ENCODE results near the gene DGKB. TPM values are rescaled to one million over a fixed set of nuclear protein-coding genes. Genes with fewer than 3 reads are reported as not detected.

The DGKB gene
- total RNA-seq, 2 experiments from 2014 or later, result not detected

DNA sequence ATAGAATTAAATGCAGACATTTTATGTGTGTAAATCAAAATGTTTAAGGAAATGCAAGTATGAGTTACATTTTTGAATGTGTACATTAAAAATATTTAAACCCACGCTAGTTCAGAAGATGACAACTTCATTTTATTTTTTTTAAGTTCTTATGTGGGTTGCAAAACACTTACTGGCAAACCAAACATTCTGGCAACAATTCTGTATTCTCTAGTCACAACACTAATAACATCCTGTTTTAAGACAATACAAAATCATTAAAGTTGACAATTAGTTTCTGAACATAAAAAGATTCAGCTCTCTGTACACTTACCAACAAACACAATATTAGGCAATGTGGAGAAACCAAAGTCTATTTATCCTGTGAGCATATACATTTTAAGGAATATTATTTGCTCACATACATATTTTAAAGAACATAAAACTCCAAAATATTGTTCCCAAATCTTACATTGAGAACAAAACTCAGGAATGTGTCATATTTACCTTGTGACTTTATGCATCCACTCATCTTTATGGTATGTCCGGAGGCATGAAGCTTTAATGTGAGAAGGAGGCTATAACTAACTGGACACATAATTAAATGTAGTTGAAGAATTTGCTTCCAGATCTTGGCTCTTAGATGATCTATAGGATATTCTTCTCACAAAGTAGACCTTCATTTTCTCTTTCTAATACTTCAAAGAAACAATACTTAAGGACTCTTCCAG lies 134.7 kb downstream of the DGKB start:
- Mint-ChIP-seq H3K4me3 (no peak overlapping the region), H3K4me1 (no peaks in the 10 kb centered on the region), H3K36me3 (no peaks in the 10 kb centered on the region), H3K27ac (no peak overlapping the region), H3K9me3 (no peaks in the 10 kb centered on the region), H3K27me3 (no peaks in the 10 kb centered on the region)
- DNase-seq, result no peak

DNA sequence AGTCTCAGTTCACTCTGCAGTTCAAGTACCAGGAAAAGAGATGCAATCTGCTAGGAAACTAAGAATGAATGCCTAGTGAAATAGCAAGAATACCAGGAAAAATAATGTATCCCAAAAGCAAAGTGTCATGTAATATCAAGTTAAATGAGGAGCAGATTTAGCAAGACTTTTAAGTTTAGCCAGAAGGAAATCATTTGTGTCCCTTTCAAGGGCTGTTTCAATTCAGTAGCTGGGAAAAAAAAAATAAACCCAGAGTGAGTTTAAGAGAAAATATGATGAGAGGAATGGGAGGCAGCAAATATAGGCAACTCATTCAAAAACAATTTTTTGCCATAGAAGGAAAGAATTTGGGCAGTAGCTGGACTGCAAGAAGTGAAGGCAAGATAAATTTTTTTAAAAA lies 135.8 kb downstream of the DGKB start:
- H3K4me3 Mint-ChIP-seq, result no peak overlapping the region
- no peaks in the 10 kb centered on the region for H3K27me3 Mint-ChIP-seq
- no peaks in the 10 kb centered on the region for H3K4me1 Mint-ChIP-seq
- no peak overlapping the region for H3K27ac Mint-ChIP-seq
- no peaks in the 10 kb centered on the region for H3K9me3 Mint-ChIP-seq
- no peak for DNase-seq
- no peaks in the 10 kb centered on the region for H3K36me3 Mint-ChIP-seq

DNA sequence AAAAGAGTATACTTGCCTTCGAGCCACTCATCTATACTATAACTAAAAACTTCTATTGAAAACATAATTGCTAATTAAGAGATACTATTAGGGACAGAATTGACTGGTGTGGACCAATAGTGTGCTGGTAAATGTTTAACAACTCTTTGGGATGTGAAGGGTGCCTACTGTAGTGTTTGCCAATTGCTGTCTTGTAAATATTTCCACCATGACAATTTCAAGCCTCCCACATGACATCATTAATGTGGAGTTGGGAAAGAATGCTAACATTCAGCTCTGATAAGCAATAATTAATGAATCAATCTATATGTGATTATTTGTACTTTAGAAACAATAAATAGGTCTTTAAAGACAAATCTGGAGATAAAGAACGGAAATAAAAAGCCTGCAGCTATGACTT lies 136.8 kb downstream of the DGKB start:
- DNase-seq, result no peak
- no peaks in the 10 kb centered on the region for H3K36me3 Mint-ChIP-seq
- H3K9me3 Mint-ChIP-seq, result no peaks in the 10 kb centered on the region
- no peaks in the 10 kb centered on the region for H3K27me3 Mint-ChIP-seq
- H3K4me3 Mint-ChIP-seq, result no peak overlapping the region
- no peaks in the 10 kb centered on the region for H3K4me1 Mint-ChIP-seq
- no peak overlapping the region for H3K27ac Mint-ChIP-seq

- H3K4me3 Mint-ChIP-seq, result no peak overlapping the region
- H3K36me3 Mint-ChIP-seq, result no peaks in the 10 kb centered on the region
- H3K27me3 Mint-ChIP-seq, result no peaks in the 10 kb centered on the region
- DNase-seq, result no peak
- H3K9me3 Mint-ChIP-seq, result peaks cover 2% of the 10 kb centered on the region
- H3K27ac Mint-ChIP-seq, result no peak overlapping the region
- H3K4me1 Mint-ChIP-seq, result no peaks in the 10 kb centered on the region
Observed at GRCh38 chr7:14762561-14762960, 140.0 kb downstream of the DGKB start.

- Mint-ChIP-seq H3K9me3 (peaks cover 2% of the 10 kb centered on the region), H3K4me1 (no peaks in the 10 kb centered on the region), H3K4me3 (no peak overlapping the region), H3K27me3 (no peaks in the 10 kb centered on the region), H3K27ac (no peak overlapping the region), H3K36me3 (no peaks in the 10 kb centered on the region)
- DNase-seq, result no peak
Observed at GRCh38 chr7:14761510-14762296, 140.8 kb downstream of the DGKB start.

DNA sequence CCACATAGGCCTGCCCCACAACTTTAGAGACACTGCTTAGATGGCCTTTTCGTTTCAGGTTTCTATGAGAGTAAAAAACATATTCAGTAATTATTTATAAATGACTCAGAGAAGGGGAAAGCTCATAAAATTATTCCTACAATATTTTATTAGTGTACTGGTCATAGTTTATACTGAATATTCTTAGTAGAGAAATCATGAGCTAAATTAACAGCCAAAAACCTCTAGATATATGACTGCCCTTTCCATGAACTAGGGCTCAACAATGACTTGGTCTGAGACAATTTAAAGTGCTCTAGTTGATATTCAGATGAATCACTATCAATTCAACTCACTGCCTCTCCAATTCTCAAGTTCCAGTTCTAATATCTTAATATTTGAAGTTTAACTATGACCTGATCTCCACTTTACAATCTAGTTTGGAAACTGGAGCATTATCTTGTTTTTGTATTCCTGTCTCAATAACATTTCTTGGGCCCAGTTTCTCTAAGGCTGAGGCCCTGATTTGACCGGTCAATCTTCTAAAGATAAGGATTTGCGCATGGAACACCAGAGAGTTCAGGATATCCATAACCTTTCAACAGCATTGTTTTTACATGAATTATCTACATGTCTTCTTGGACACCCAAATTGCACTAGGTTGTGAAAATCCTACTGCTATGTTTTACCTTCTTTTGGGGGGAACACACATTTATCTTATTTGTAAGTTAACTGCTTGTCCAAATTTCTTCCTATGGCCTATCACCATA lies 141.6 kb downstream of the DGKB start:
- Mint-ChIP-seq H3K9me3 (peaks cover 2% of the 10 kb centered on the region), H3K27me3 (no peaks in the 10 kb centered on the region), H3K4me3 (no peak overlapping the region), H3K36me3 (no peaks in the 10 kb centered on the region), H3K27ac (no peak overlapping the region), H3K4me1 (no peaks in the 10 kb centered on the region)
- DNase-seq, result no peak

DNA sequence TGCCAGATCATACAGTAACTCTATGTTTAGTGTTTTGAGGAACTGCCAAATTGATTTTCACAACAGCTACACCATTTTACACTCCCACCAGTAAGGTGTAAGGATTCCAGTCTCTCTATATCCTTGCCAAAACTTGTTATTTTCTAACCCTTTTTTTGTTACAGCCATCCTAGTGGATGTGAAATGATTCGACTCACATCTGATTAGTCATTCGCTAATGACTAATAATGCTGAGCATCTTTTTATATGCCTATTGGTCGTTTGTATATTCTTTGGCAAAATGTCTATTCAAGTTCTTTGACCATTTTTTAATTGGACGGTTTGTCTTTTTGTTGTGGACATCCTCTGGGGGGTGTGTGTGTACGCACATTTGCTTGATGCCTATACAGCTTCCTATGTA lies 142.8 kb downstream of the DGKB start:
- H3K9me3 Mint-ChIP-seq, result peaks cover 2% of the 10 kb centered on the region
- no peak overlapping the region for H3K27ac Mint-ChIP-seq
- no peaks in the 10 kb centered on the region for H3K4me1 Mint-ChIP-seq
- no peaks in the 10 kb centered on the region for H3K27me3 Mint-ChIP-seq
- no peak overlapping the region for H3K4me3 Mint-ChIP-seq
- H3K36me3 Mint-ChIP-seq, result no peaks in the 10 kb centered on the region
- DNase-seq, result no peak

- Mint-ChIP-seq H3K27ac (no peak overlapping the region), H3K4me3 (no peak overlapping the region), H3K27me3 (no peaks in the 10 kb centered on the region), H3K9me3 (peaks cover 2% of the 10 kb centered on the region), H3K4me1 (no peaks in the 10 kb centered on the region), H3K36me3 (no peaks in the 10 kb centered on the region)
- DNase-seq, result no peak
Observed at GRCh38 chr7:14754631-14755030, 147.9 kb downstream of the DGKB start.

DNA sequence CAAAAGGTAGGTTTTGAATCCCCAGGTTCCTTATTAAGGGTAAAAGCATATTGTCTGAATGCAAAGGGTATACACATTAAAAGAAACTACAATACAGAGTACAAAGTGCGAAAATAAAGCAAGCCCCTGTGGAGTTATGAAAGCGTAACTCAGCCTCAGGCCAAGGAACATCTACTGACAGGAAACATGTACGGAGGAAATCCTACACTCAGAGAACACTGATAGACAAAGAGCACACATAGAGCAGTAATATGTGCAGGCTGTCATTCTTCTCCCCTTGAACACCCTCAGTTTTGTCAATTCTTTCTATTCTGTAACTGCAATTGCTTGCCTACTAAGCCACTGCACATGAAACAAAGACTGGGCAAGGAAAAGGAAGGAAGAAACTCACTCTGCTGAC lies 150.2 kb downstream of the DGKB start:
- H3K9me3 Mint-ChIP-seq, result no peaks in the 10 kb centered on the region
- DNase-seq, result no peak
- H3K4me1 Mint-ChIP-seq, result no peaks in the 10 kb centered on the region
- no peak overlapping the region for H3K27ac Mint-ChIP-seq
- no peak overlapping the region for H3K4me3 Mint-ChIP-seq
- H3K36me3 Mint-ChIP-seq, result no peaks in the 10 kb centered on the region
- no peaks in the 10 kb centered on the region for H3K27me3 Mint-ChIP-seq

DNA sequence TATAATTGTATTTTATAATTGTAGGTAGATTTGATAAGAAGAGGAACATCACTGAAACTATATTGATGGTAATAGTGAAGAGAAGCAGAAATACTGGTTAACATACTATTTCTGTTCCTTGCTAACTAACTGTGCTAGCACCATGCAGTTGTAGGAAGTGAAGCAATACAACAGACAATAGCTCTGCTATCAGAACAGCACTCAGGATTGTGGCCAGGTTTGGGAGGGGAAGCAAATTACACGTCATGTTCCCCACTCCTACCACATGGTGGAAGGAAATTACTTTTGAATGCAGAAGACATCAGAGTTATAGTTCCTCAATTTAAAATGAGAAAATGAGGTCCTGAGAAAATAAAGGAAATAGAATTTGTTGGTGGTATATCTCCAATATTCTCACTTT lies 151.1 kb downstream of the DGKB start:
- Mint-ChIP-seq H3K36me3 (no peaks in the 10 kb centered on the region), H3K27ac (no peak overlapping the region), H3K4me1 (no peaks in the 10 kb centered on the region), H3K4me3 (no peak overlapping the region), H3K9me3 (no peaks in the 10 kb centered on the region), H3K27me3 (no peaks in the 10 kb centered on the region)
- no peak for DNase-seq

GRCh38 chr7:14748461-14748860 lies 154.1 kb downstream of the DGKB start:
- Mint-ChIP-seq H3K4me3 (no peak overlapping the region), H3K27ac (no peak overlapping the region), H3K36me3 (no peaks in the 10 kb centered on the region), H3K27me3 (no peaks in the 10 kb centered on the region), H3K9me3 (peaks cover 8% of the 10 kb centered on the region), H3K4me1 (no peaks in the 10 kb centered on the region)
- DNase-seq, result no peak

DNA sequence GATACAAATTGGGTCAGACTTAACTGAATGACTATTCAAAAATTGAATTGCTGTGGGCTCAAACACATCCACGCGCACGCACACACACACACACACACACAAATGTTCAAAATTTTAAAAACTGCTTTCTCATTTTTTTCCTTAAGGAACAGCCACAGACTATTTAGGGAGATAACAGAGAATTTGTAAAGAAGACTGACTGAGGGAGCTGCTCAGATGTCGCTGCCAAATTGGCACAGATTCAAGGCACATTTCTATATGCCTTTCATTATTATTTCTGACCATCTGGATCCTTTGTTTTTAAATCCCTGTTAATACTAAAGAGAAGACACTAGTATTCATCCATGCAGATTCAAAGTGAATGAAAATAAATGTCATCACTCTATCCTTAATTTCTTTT lies 154.8 kb downstream of the DGKB start:
- no peaks in the 10 kb centered on the region for H3K4me1 Mint-ChIP-seq
- no peak overlapping the region for H3K4me3 Mint-ChIP-seq
- DNase-seq, result no peak
- no peak overlapping the region for H3K27ac Mint-ChIP-seq
- no peaks in the 10 kb centered on the region for H3K36me3 Mint-ChIP-seq
- H3K27me3 Mint-ChIP-seq, result no peaks in the 10 kb centered on the region
- peaks cover 9% of the 10 kb centered on the region for H3K9me3 Mint-ChIP-seq

DNA sequence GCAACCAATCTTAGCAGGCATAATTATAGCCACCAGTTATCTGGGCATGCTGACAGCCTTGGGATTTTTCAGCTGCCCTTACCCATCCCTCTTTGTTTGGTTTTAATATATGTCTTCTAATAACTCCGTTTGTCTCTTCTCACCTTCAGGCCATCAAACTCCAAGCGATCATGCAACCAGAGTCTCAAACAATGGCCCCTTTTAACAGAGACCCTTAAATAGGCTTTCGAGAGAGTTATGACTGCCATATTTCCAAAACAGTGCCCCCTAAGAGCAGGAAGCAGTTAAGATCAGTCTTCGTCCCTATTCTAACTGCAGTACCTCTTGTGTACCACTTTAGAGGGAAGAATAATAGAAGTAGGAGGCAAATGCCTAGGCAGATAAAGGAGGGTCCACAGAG lies 157.5 kb downstream of the DGKB start:
- Mint-ChIP-seq H3K4me1 (no peaks in the 10 kb centered on the region), H3K27me3 (no peaks in the 10 kb centered on the region), H3K9me3 (peaks cover 18% of the 10 kb centered on the region), H3K4me3 (no peak overlapping the region), H3K27ac (no peak overlapping the region), H3K36me3 (no peaks in the 10 kb centered on the region)
- DNase-seq, result no peak

DNA sequence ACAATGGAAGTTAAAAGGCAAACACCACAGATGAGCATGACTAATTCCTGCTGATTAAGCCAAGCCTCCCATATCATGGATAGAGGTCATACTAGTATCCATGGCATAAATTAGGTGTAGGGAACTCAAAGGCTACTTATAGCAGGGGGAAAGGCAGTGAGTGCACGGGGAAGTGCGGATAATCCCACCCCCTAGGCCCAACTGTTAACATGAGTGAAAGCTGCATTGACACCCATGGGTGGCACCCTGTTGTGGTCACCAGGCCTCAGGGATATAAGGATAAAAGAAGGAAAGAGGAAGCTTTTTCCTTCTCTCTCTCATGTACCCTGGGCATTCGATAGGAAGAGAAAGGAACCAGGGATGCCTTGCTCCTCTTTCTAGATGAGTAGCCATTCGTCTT lies 161.9 kb downstream of the DGKB start:
- no peak overlapping the region for H3K4me3 Mint-ChIP-seq
- H3K27me3 Mint-ChIP-seq, result no peaks in the 10 kb centered on the region
- DNase-seq, result no peak
- H3K36me3 Mint-ChIP-seq, result no peaks in the 10 kb centered on the region
- H3K9me3 Mint-ChIP-seq, result peaks cover 20% of the 10 kb centered on the region
- H3K27ac Mint-ChIP-seq, result no peak overlapping the region
- no peaks in the 10 kb centered on the region for H3K4me1 Mint-ChIP-seq

DNA sequence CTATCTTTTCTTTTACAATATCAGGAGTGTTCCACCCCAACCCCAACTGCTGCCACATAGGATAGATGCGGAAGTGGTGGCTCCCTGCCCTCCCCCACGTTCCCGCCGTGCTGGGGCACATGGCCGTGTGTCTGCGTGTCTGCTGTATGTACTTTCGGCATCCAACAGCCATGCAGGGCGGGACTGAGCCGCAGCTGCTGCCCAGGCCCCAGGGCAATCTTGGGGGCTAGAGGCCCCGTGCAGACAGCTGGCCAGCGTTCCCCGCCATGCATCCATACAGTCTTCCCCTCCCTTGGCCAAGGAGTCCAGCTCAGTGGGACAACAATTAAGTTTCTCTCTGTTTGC lies 162.7 kb downstream of the DGKB start:
- no peak overlapping the region for H3K4me3 Mint-ChIP-seq
- no peak for DNase-seq

More for the DNA sequence above, 162.7 kb downstream of the DGKB start:
- no peaks in the 10 kb centered on the region for H3K36me3 Mint-ChIP-seq
- H3K4me1 Mint-ChIP-seq, result no peaks in the 10 kb centered on the region
- no peaks in the 10 kb centered on the region for H3K27me3 Mint-ChIP-seq
- H3K27ac Mint-ChIP-seq, result no peak overlapping the region
- peaks cover 20% of the 10 kb centered on the region for H3K9me3 Mint-ChIP-seq

Data from activated naive CD8-positive, alpha-beta T cell treated with anti-CD3 and anti-CD28 coated beads for 36 hours (primary cell).